Measurements from ENCODE around the gene RXRA. TPM values are rescaled to one million over a fixed set of nuclear protein-coding genes. Genes with fewer than 3 reads are reported as not detected.
A peak's percentile ranks its signal among the peaks of the same experiment; 100 is the strongest.

The RXRA gene
- total and polyA plus RNA-seq, 4 experiments from 2014 or later = 1.0 to 11.9 (median 6.4) TPM

GRCh38 chr9:134460896-134461295 is 134.6 kb downstream of the RXRA start:
- ChIA-PET CTCF (ENCODE audit: partially characterized antibody) (no interaction called here), POLR2A (ENCODE audit: partially characterized antibody) (no interaction called here)
- Histone ChIP-seq H3K4me1 (ENCODE audit: insufficient read depth, low read length) (peaks cover 16% of the 10 kb centered on the region), H3K27me3 (ENCODE audit: insufficient read depth, low read length) (no peaks in the 10 kb centered on the region), H3K9me3 (ENCODE audit: control insufficient read depth in 1 of 2, low read length in 2 of 2) (no peaks in the 10 kb centered on the region), H3K36me3 (ENCODE audit: insufficient read depth, low read length) (no peaks in the 10 kb centered on the region), H3K27ac (ENCODE audit: low read depth, low read length) (no peak overlapping the region), H3K4me3 (ENCODE audit: low read length in 2 of 2) (no peak overlapping the region)
- H3K4me1 Mint-ChIP-seq = peaks cover 4 to 14% (median 6%) of the 10 kb centered on the region in 4 donors
- no peak for DNase-seq
- peaks cover 0 to 10% (median 0%) of the 10 kb centered on the region in 8 donors for H3K9me3 Mint-ChIP-seq
- H3K36me3 Mint-ChIP-seq = no peaks in the 10 kb centered on the region
- no peaks in the 10 kb centered on the region for H3K27me3 Mint-ChIP-seq
- intact Hi-C loops (cut with micrococcal nuclease) = no loop called here
- H3K27ac Mint-ChIP-seq = no peak overlapping the region
- no peak overlapping the region for H3K4me3 Mint-ChIP-seq

DNA sequence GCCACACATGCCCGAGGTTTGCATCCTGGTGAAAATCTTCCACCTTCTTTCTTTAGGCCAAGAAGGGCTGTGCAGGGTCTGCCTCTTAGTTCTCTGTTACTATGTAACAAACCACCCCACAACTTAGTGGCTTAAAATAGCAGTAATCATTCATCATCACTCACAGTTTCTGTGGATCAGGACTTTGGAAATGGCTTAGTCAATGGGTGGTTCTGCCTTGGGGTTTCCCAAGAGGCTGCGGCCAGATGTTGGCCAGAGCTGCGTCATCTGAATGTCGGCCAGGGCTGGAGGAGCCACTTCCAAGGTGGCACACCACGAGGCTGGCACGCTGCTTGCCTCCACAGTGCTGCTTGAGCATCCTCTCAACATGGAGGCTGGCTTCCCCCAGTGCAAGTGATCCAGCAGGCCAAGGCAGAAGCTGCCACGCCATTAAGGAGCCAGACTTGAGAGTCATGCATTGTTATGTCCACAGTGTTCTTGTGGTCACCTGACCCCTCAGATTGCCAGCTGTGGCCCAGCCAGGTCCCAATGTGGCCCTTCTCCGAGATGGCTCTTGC is 135.2 kb downstream of the RXRA start:
- Histone ChIP-seq H3K9me3 (ENCODE audit: control insufficient read depth in 1 of 2, low read length in 2 of 2) (no peaks in the 10 kb centered on the region), H3K27ac (ENCODE audit: low read depth, low read length) (no peak overlapping the region), H3K4me1 (ENCODE audit: insufficient read depth, low read length) (peaks cover 12% of the 10 kb centered on the region), H3K4me3 (ENCODE audit: low read length in 2 of 2) (no peak overlapping the region), H3K27me3 (ENCODE audit: insufficient read depth, low read length) (no peaks in the 10 kb centered on the region), H3K36me3 (ENCODE audit: insufficient read depth, low read length) (no peaks in the 10 kb centered on the region)
- H3K4me3 Mint-ChIP-seq = no peak overlapping the region
- peaks cover 0 to 10% (median 0%) of the 10 kb centered on the region in 8 donors for H3K9me3 Mint-ChIP-seq
- no peaks in the 10 kb centered on the region for H3K27me3 Mint-ChIP-seq
- H3K36me3 Mint-ChIP-seq = no peaks in the 10 kb centered on the region
- CTCF ChIA-PET (ENCODE audit: partially characterized antibody) = no interaction called here
- no peak overlapping the region for H3K27ac Mint-ChIP-seq
- DNase-seq = no peak
- POLR2A ChIA-PET (ENCODE audit: partially characterized antibody) = no interaction called here
- intact Hi-C loops (cut with micrococcal nuclease) = no loop called here
- peaks cover under 1 to 9% (median 1%) of the 10 kb centered on the region in 4 donors for H3K4me1 Mint-ChIP-seq

GRCh38 chr9:134462318-134462717 is 136.1 kb downstream of the RXRA start:
- Mint-ChIP-seq H3K27ac (no peak overlapping the region), H3K9me3 (peaks cover 0 to 10% (median 0%) of the 10 kb centered on the region in 8 donors), H3K4me3 (no peak overlapping the region), H3K36me3 (no peaks in the 10 kb centered on the region), H3K27me3 (no peaks in the 10 kb centered on the region), H3K4me1 (peaks cover 0 to under 1% (median 0%) of the 10 kb centered on the region in 4 donors)
- Histone ChIP-seq H3K27ac (ENCODE audit: low read depth, low read length) (no peak overlapping the region), H3K4me3 (ENCODE audit: low read length in 2 of 2) (no peak overlapping the region), H3K36me3 (ENCODE audit: insufficient read depth, low read length) (no peaks in the 10 kb centered on the region), H3K4me1 (ENCODE audit: insufficient read depth, low read length) (peaks cover 3% of the 10 kb centered on the region), H3K9me3 (ENCODE audit: control insufficient read depth in 1 of 2, low read length in 2 of 2) (no peaks in the 10 kb centered on the region), H3K27me3 (ENCODE audit: insufficient read depth, low read length) (no peaks in the 10 kb centered on the region)
- POLR2A ChIA-PET (ENCODE audit: partially characterized antibody) = interaction anchor here (1.0 kb wide), 1 partner anchor 13 kb away, joined by 3 read pairs; no protein-coding TSS in a partner anchor
- DNase-seq = no peak
- intact Hi-C loops (cut with micrococcal nuclease) = no loop called here
- CTCF ChIA-PET (ENCODE audit: partially characterized antibody) = no interaction called here

GRCh38 chr9:134463280-134463679 is 137.0 kb downstream of the RXRA start:
- Mint-ChIP-seq H3K9me3 (peaks cover 0 to 10% (median 0%) of the 10 kb centered on the region in 8 donors), H3K4me3 (no peak overlapping the region), H3K27ac (no peak overlapping the region), H3K4me1 (no peaks in the 10 kb centered on the region), H3K36me3 (no peaks in the 10 kb centered on the region), H3K27me3 (peaks cover 0 to 4% of the 10 kb centered on the region in 2 donors)
- Histone ChIP-seq H3K4me3 (ENCODE audit: low read length in 2 of 2) (no peak overlapping the region), H3K27me3 (ENCODE audit: insufficient read depth, low read length) (no peaks in the 10 kb centered on the region), H3K36me3 (ENCODE audit: insufficient read depth, low read length) (no peaks in the 10 kb centered on the region), H3K4me1 (ENCODE audit: insufficient read depth, low read length) (no peaks in the 10 kb centered on the region), H3K27ac (ENCODE audit: low read depth, low read length) (no peak overlapping the region), H3K9me3 (ENCODE audit: control insufficient read depth in 1 of 2, low read length in 2 of 2) (no peaks in the 10 kb centered on the region)
- CTCF ChIA-PET (ENCODE audit: partially characterized antibody) = interaction anchor here (0.6 kb wide), 1 partner anchor 319 kb away, joined by 3 read pairs; no protein-coding TSS in a partner anchor
- no peak for DNase-seq
- POLR2A ChIA-PET (ENCODE audit: partially characterized antibody) = interaction anchor here (1.0 kb wide), 1 partner anchor 13 kb away, joined by 3 read pairs; no protein-coding TSS in a partner anchor
- intact Hi-C loops (cut with micrococcal nuclease) = no loop called here

DNA sequence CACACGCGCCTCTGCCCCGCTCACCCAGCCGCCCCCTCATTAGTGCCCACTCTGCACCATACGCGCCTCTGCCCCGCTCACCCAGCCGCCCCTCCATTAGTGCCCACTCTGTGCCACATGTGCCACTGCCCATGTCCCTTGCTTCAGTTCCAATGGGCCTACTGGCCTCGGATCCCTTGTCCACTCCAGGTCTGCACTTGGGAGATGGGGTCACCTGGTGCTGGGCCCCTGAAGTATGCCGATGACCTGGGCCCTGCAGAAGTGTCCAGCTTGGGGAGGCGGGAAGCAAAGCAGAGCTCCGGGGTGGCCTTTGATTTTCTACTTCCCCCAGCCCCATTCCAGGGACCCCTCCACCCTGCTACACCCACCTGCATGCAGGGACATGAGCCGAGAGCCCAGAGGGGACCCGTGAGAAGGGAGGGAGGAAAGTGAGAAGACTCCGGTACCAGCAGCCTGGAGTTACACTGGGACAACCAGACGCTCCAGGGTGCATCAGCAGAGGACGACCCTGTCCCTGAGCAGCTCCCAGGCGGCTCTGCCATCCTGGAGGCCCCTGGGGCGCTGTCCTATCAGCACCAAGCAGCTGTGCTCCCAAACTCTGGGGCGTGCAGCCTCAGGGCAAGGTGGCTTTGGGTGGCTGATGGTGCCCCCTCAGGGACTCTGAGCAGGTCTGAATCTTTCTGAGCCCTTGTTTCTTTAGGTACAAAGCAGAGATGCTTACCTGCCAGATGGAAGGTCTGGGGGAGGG is 140.8 kb downstream of the RXRA start:
- Histone ChIP-seq H3K4me1 (ENCODE audit: insufficient read depth, low read length) (no peaks in the 10 kb centered on the region), H3K4me3 (ENCODE audit: low read length in 2 of 2) (no peak overlapping the region), H3K27ac (ENCODE audit: low read depth, low read length) (no peak overlapping the region), H3K36me3 (ENCODE audit: insufficient read depth, low read length) (no peaks in the 10 kb centered on the region), H3K27me3 (ENCODE audit: insufficient read depth, low read length) (no peaks in the 10 kb centered on the region), H3K9me3 (ENCODE audit: control insufficient read depth in 1 of 2, low read length in 2 of 2) (no peaks in the 10 kb centered on the region)
- DNase-seq = no peak
- ChIA-PET POLR2A (ENCODE audit: partially characterized antibody) (no interaction called here), CTCF (ENCODE audit: partially characterized antibody) (no interaction called here)
- Mint-ChIP-seq H3K4me1 (no peaks in the 10 kb centered on the region), H3K36me3 (no peaks in the 10 kb centered on the region), H3K4me3 (no peak overlapping the region), H3K27ac (no peak overlapping the region), H3K27me3 (peaks cover 0 to 4% of the 10 kb centered on the region in 2 donors), H3K9me3 (peaks cover 0 to 2% (median 0%) of the 10 kb centered on the region in 8 donors)
- intact Hi-C loops (cut with micrococcal nuclease) = no loop called here

- H3K4me3 Mint-ChIP-seq = peak overlapping the region in 1 of 8 donors; percentile 13
- ChIA-PET POLR2A (ENCODE audit: partially characterized antibody) (no interaction called here), CTCF (ENCODE audit: partially characterized antibody) (no interaction called here)
- Histone ChIP-seq H3K36me3 (ENCODE audit: insufficient read depth, low read length) (no peaks in the 10 kb centered on the region), H3K27me3 (ENCODE audit: insufficient read depth, low read length) (no peaks in the 10 kb centered on the region), H3K4me3 (ENCODE audit: low read length in 2 of 2) (no peak overlapping the region), H3K4me1 (ENCODE audit: insufficient read depth, low read length) (no peaks in the 10 kb centered on the region), H3K27ac (ENCODE audit: low read depth, low read length) (no peak overlapping the region), H3K9me3 (ENCODE audit: control insufficient read depth in 1 of 2, low read length in 2 of 2) (no peaks in the 10 kb centered on the region)
- no peak overlapping the region for H3K27ac Mint-ChIP-seq
- intact Hi-C loops (cut with micrococcal nuclease) = no loop called here
- H3K9me3 Mint-ChIP-seq = no peaks in the 10 kb centered on the region
- H3K27me3 Mint-ChIP-seq = peaks cover 0 to 4% of the 10 kb centered on the region in 2 donors
- H3K36me3 Mint-ChIP-seq = no peaks in the 10 kb centered on the region
- no peak for DNase-seq
- H3K4me1 Mint-ChIP-seq = no peaks in the 10 kb centered on the region
Measured at GRCh38 chr9:134468358-134468757, 142.1 kb downstream of the RXRA start.

DNA sequence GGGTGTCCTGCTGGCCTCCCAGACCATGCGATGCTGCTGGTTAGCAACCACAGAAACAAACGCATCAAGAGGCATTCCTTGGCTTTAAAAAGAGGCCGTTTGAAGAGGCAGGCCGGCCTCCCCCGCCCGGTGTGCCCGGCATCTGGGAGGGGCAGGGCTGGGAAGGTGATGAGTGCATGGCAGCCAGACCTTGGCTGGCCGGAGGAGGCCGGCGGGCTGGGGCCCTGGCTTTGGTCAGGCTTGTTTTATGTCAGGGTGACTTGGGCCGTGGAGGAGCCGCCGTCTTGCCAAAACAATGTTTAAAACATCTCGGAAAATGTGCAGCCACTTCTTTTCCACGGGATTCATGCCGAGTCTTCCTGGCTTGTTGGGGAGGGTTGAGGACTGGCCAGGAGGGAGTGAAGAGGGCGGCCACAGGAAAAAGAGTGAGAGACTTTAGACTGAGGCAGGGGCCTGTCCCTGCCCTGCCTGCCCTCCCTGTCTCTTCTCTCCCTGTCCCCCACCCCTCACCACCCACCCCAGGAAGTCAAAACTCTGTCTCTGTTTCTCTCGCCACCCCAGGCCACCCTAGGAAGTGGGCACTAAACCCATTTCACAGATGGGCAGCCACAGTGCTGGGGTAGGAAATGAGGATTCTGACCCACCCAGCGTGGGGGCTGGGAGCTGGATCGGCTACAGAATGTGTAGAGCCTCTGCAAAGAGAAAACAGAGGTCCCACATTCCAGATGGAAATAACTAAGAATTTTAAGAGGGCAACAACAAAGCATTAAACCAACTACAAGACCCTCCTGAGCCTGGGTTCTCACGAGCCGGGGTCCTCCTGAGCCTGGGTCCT is 143.0 kb downstream of the RXRA start:
- CTCF ChIA-PET (ENCODE audit: partially characterized antibody) = no interaction called here
- Mint-ChIP-seq H3K9me3 (no peaks in the 10 kb centered on the region), H3K36me3 (no peaks in the 10 kb centered on the region)

More for the DNA sequence above, 143.0 kb downstream of the RXRA start:
- Histone ChIP-seq H3K9me3 (ENCODE audit: control insufficient read depth in 1 of 2, low read length in 2 of 2) (no peaks in the 10 kb centered on the region), H3K4me1 (ENCODE audit: insufficient read depth, low read length) (no peaks in the 10 kb centered on the region), H3K4me3 (ENCODE audit: low read length in 2 of 2) (no peak overlapping the region), H3K27me3 (ENCODE audit: insufficient read depth, low read length) (no peaks in the 10 kb centered on the region), H3K36me3 (ENCODE audit: insufficient read depth, low read length) (no peaks in the 10 kb centered on the region), H3K27ac (ENCODE audit: low read depth, low read length) (no peak overlapping the region)
- intact Hi-C loops (cut with micrococcal nuclease) = no loop called here
- DNase-seq = no peak
- Mint-ChIP-seq H3K27ac (no peak overlapping the region), H3K27me3 (peaks cover 0 to 4% of the 10 kb centered on the region in 2 donors), H3K4me3 (no peak overlapping the region), H3K4me1 (no peaks in the 10 kb centered on the region)
- POLR2A ChIA-PET (ENCODE audit: partially characterized antibody) = no interaction called here
